Measurements from ENCODE around the gene P3H2. TPM values are rescaled to one million over a fixed set of nuclear protein-coding genes. Genes with fewer than 3 reads are reported as not detected.
"Not testable (repeated sequence)": the region's sequence is repeated elsewhere in the genome, so short reads cannot be mapped to it uniquely, and the experiment has no call there.

P3H2 gene
- total RNA-seq, 2 experiments from 2014 or later = not detected

- Mint-ChIP-seq H3K9me3 (no peaks in the 10 kb centered on the region), H3K4me3 (no peak overlapping the region), H3K36me3 (ENCODE audit: low read depth) (no peaks in the 10 kb centered on the region), H3K4me1 (ENCODE audit: low read depth) (peaks cover 8% of the 10 kb centered on the region), H3K27me3 (ENCODE audit: low read depth) (peaks cover 10% of the 10 kb centered on the region), H3K27ac (no peak overlapping the region)
- intact Hi-C loops (cut with micrococcal nuclease) = no loop called here
- CTCF ChIA-PET = no interaction called here
- DNase-seq = no peak
These were observed 21.6 kb downstream of the P3H2 start for GRCh38 chr3:190099099-190099498.

GRCh38 chr3:190097617-190098016, 23.1 kb downstream of the P3H2 start:
- no peak overlapping the region for H3K4me3 Mint-ChIP-seq
- intact Hi-C loops (cut with micrococcal nuclease) = no loop called here
- H3K36me3 Mint-ChIP-seq (ENCODE audit: low read depth) = no peaks in the 10 kb centered on the region
- no peaks in the 10 kb centered on the region for H3K9me3 Mint-ChIP-seq
- CTCF ChIA-PET = no interaction called here
- DNase-seq = no peak
- peaks cover 6% of the 10 kb centered on the region for H3K27me3 Mint-ChIP-seq (ENCODE audit: low read depth)
- peaks cover 8% of the 10 kb centered on the region for H3K4me1 Mint-ChIP-seq (ENCODE audit: low read depth)
- H3K27ac Mint-ChIP-seq = no peak overlapping the region

GRCh38 chr3:190097025-190097424, 23.7 kb downstream of the P3H2 start:
- Mint-ChIP-seq H3K4me1 (ENCODE audit: low read depth) (peaks cover 8% of the 10 kb centered on the region), H3K27me3 (ENCODE audit: low read depth) (peaks cover 4% of the 10 kb centered on the region), H3K9me3 (no peaks in the 10 kb centered on the region), H3K4me3 (no peak overlapping the region), H3K27ac (no peak overlapping the region), H3K36me3 (ENCODE audit: low read depth) (no peaks in the 10 kb centered on the region)
- no peak for DNase-seq
- intact Hi-C loops (cut with micrococcal nuclease) = no loop called here
- CTCF ChIA-PET = no interaction called here

DNA sequence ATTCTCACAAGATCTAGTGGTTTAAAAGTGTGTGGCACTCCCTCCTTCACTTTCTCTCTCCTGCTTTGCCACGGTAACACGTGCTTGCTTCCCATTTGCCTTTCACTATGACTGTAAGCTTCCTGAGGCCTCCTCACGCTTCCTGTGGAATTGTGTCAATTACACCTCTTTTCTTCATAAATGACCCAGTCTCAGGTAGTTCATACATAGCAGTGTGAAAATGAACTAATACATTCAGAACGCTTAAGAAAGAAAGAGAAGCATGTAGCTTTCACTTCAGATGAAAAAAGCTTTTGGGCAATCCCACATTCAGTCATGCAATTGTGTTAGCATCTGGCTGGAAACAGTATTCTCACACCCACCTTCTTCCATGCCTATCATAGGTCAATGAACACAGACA, 24.4 kb downstream of the P3H2 start:
- intact Hi-C loops (cut with micrococcal nuclease) = no loop called here
- Mint-ChIP-seq H3K9me3 (no peaks in the 10 kb centered on the region), H3K27me3 (ENCODE audit: low read depth) (peaks cover 4% of the 10 kb centered on the region), H3K4me1 (ENCODE audit: low read depth) (peaks cover 6% of the 10 kb centered on the region), H3K36me3 (ENCODE audit: low read depth) (no peaks in the 10 kb centered on the region), H3K4me3 (no peak overlapping the region), H3K27ac (no peak overlapping the region)
- DNase-seq = no peak
- CTCF ChIA-PET = no interaction called here

GRCh38 chr3:190094160-190094718, 26.5 kb downstream of the P3H2 start:
- Mint-ChIP-seq H3K4me1 (ENCODE audit: low read depth) (no peaks in the 10 kb centered on the region), H3K27me3 (ENCODE audit: low read depth) (peaks cover 8% of the 10 kb centered on the region), H3K36me3 (ENCODE audit: low read depth) (no peaks in the 10 kb centered on the region), H3K9me3 (no peaks in the 10 kb centered on the region), H3K27ac (no peak overlapping the region), H3K4me3 (no peak overlapping the region)
- no peak for DNase-seq
- intact Hi-C loops (cut with micrococcal nuclease) = no loop called here
- CTCF ChIA-PET = interaction anchor here (0.7 kb wide), 2 partner anchors 38 to 132 kb away, joined by 3 read pairs; no protein-coding TSS in a partner anchor

GRCh38 chr3:190092250-190092649, 28.4 kb downstream of the P3H2 start:
- CTCF ChIA-PET = interaction anchor here (0.7 kb wide), 1 partner anchor 110 kb away, joined by 3 read pairs; no protein-coding TSS in a partner anchor
- Mint-ChIP-seq H3K4me1 (ENCODE audit: low read depth) (no peaks in the 10 kb centered on the region), H3K27ac (no peak overlapping the region), H3K36me3 (ENCODE audit: low read depth) (no peaks in the 10 kb centered on the region), H3K27me3 (ENCODE audit: low read depth) (peaks cover 13% of the 10 kb centered on the region), H3K4me3 (no peak overlapping the region), H3K9me3 (no peaks in the 10 kb centered on the region)
- DNase-seq = no peak
- intact Hi-C loops (cut with micrococcal nuclease) = no loop called here

DNA sequence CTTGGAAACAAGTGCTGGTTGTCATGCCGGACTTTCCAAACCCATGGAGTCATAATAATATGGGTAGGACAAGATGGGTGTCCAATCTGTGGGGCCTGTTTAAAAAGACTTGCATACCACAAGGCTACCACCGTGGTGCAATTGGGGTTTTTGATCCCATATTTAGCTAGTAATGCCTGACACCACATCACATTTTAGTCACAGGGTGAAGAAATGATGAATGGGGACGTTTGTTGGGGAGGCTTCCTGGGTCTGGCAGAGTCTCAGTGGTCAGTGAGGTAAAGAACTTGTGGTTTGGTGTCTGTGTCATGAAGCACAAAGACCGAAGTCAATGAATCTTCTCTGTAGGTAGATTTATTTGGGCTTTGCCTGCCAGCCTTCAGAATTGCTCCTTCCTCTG, 31.0 kb downstream of the P3H2 start:
- Mint-ChIP-seq H3K4me3 (no peak overlapping the region), H3K9me3 (no peaks in the 10 kb centered on the region), H3K36me3 (ENCODE audit: low read depth) (no peaks in the 10 kb centered on the region), H3K4me1 (ENCODE audit: low read depth) (no peaks in the 10 kb centered on the region), H3K27ac (no peak overlapping the region), H3K27me3 (ENCODE audit: low read depth) (peaks cover 13% of the 10 kb centered on the region)
- intact Hi-C loops (cut with micrococcal nuclease) = no loop called here
- no peak for DNase-seq
- CTCF ChIA-PET = no interaction called here

GRCh38 chr3:190088890-190089289, 31.8 kb downstream of the P3H2 start:
- CTCF ChIA-PET = no interaction called here
- Mint-ChIP-seq H3K27me3 (ENCODE audit: low read depth) (peaks cover 13% of the 10 kb centered on the region), H3K4me1 (ENCODE audit: low read depth) (no peaks in the 10 kb centered on the region), H3K9me3 (no peaks in the 10 kb centered on the region), H3K27ac (no peak overlapping the region), H3K36me3 (ENCODE audit: low read depth) (no peaks in the 10 kb centered on the region), H3K4me3 (no peak overlapping the region)
- no peak for DNase-seq
- intact Hi-C loops (cut with micrococcal nuclease) = no loop called here

DNA sequence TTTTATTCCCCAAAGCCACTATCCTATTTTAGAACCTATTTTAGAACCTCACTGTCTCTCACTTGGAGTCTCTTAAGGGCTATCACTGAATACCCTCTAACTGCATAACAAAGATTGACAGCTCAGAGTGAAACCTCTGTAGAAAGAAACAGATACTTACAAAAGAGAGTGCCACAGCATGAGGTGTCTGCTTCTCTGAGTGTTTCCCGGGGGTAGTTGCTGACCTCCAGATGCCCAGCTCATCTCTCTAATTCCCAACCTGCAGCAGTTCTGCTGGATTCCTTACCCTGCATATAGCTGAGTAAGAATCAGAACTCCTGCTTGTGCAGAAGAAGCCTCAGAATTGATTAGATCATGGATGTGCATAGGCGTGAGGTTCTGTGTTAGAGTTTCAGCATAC, 34.5 kb downstream of the P3H2 start:
- peaks cover 14% of the 10 kb centered on the region for H3K27me3 Mint-ChIP-seq (ENCODE audit: low read depth)
- no peak for DNase-seq
- no peaks in the 10 kb centered on the region for H3K4me1 Mint-ChIP-seq (ENCODE audit: low read depth)
- H3K9me3 Mint-ChIP-seq = no peaks in the 10 kb centered on the region
- H3K27ac Mint-ChIP-seq = no peak overlapping the region
- H3K36me3 Mint-ChIP-seq (ENCODE audit: low read depth) = no peaks in the 10 kb centered on the region
- CTCF ChIA-PET = interaction anchor here (0.6 kb wide), 1 partner anchor 585 kb away, joined by 3 read pairs; no protein-coding TSS in a partner anchor
- intact Hi-C loops (cut with micrococcal nuclease) = no loop called here
- H3K4me3 Mint-ChIP-seq = no peak overlapping the region

- CTCF ChIA-PET = no interaction called here
- no peaks in the 10 kb centered on the region for H3K36me3 Mint-ChIP-seq (ENCODE audit: low read depth)
- intact Hi-C loops (cut with micrococcal nuclease) = no loop called here
- H3K9me3 Mint-ChIP-seq = no peaks in the 10 kb centered on the region
- H3K4me3 Mint-ChIP-seq = no peak overlapping the region
- H3K27me3 Mint-ChIP-seq (ENCODE audit: low read depth) = peaks cover 13% of the 10 kb centered on the region
- DNase-seq = no peak
- no peak overlapping the region for H3K27ac Mint-ChIP-seq
- H3K4me1 Mint-ChIP-seq (ENCODE audit: low read depth) = no peaks in the 10 kb centered on the region
These were observed 35.7 kb downstream of the P3H2 start for GRCh38 chr3:190084983-190085382.

- Mint-ChIP-seq H3K36me3 (ENCODE audit: low read depth) (no peaks in the 10 kb centered on the region), H3K4me3 (no peak overlapping the region), H3K4me1 (ENCODE audit: low read depth) (no peaks in the 10 kb centered on the region), H3K9me3 (no peaks in the 10 kb centered on the region), H3K27me3 (ENCODE audit: low read depth) (peaks cover 13% of the 10 kb centered on the region), H3K27ac (no peak overlapping the region)
- DNase-seq = no peak
- CTCF ChIA-PET = interaction anchor here (0.9 kb wide), 1 partner anchor 201 kb away, joined by 3 read pairs; no protein-coding TSS in a partner anchor
- intact Hi-C loops (cut with micrococcal nuclease) = no loop called here
These were observed 37.1 kb downstream of the P3H2 start for GRCh38 chr3:190083635-190084034.

DNA sequence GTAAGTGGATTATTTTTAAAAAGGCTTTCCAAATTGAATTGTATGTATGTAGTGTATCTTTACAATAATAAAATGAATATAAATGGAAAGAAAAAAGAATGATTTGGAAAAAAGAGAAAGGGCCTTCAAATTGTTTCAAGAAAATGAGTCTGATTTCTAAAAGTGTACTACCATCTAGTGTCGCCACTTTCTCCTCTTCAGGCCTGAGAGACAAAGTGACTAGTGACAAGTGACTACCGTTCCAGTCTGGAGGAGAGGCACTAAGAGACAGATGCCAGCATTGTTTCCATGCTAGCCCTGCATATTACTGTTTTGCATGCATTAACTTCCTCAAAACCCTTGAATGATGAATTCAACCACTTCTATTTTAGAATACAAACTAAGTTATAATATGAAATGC, 39.3 kb downstream of the P3H2 start:
- no peak for DNase-seq
- H3K4me1 Mint-ChIP-seq (ENCODE audit: low read depth) = no peaks in the 10 kb centered on the region
- H3K4me3 Mint-ChIP-seq = no peak overlapping the region
- peaks cover 12% of the 10 kb centered on the region for H3K27me3 Mint-ChIP-seq (ENCODE audit: low read depth)
- no peak overlapping the region for H3K27ac Mint-ChIP-seq
- no peaks in the 10 kb centered on the region for H3K9me3 Mint-ChIP-seq
- CTCF ChIA-PET = no interaction called here
- intact Hi-C loops (cut with micrococcal nuclease) = no loop called here
- H3K36me3 Mint-ChIP-seq (ENCODE audit: low read depth) = no peaks in the 10 kb centered on the region

GRCh38 chr3:190079173-190079572, 41.5 kb downstream of the P3H2 start:
- intact Hi-C loops (cut with micrococcal nuclease); H3K27ac Mint-ChIP-seq; H3K4me1 Mint-ChIP-seq (ENCODE audit: low read depth); H3K4me3 Mint-ChIP-seq; CTCF ChIA-PET; H3K9me3 Mint-ChIP-seq; H3K36me3 Mint-ChIP-seq (ENCODE audit: low read depth); DNase-seq: not testable (repeated sequence)
- peaks cover 20% of the 10 kb centered on the region for H3K27me3 Mint-ChIP-seq (ENCODE audit: low read depth)

Measured in activated naive CD4-positive, alpha-beta T cell treated with anti-CD3 and anti-CD28 coated beads for 36 hours (primary cell).